Neural progenitor cell (in vitro differentiated cells): ENCODE data around the gene CRYBA4. TPM values are rescaled to one million over a fixed set of nuclear protein-coding genes. Genes with fewer than 3 reads are reported as not detected.

Source experiments
- DNase-seq: peaks from one replicate; pipeline ENCODE4 v3.0.0-alpha.2; 2016; ENCODE audit warnings: low spot score
- H2AFZ ChIP-seq: fragments of 200-600 bp; sonication (generic); replicated peaks from 2 replicates; pipeline ENCODE4 v1.6.1; 2016; ENCODE audit warnings: antibody characterized with exemption
- H3F3A ChIP-seq: fragments of 200-600 bp; sonication (generic); 2 replicates; pipeline ENCODE4 v1.6.1; 2016; ENCODE audit warnings: antibody characterized with exemption, low read depth
- H3K27ac ChIP-seq: fragments of 200-600 bp; sonication (generic); 2 replicates; pipeline ENCODE4 v1.5.1; 2016; ENCODE audit warnings: mild to moderate bottlenecking
- H3K27me3 ChIP-seq: fragments of 200-600 bp; sonication (generic); 2 replicates; pipeline ENCODE4 v1.6.1; 2016; ENCODE audit warnings: mild to moderate bottlenecking, moderate library complexity
- H3K36me3 ChIP-seq: fragments of 200-600 bp; sonication (generic); 2 replicates; pipeline ENCODE4 v1.5.1; 2016
- H3K4me1 ChIP-seq: fragments of 200-600 bp; sonication (generic); 2 replicates; pipeline ENCODE4 v1.6.1; 2016; ENCODE audit warnings: mixed run types
- H3K4me2 ChIP-seq: fragments of 200-600 bp; sonication (generic); 2 replicates; pipeline ENCODE4 v1.6.1; 2016
- H3K4me3 ChIP-seq: fragments of 200-600 bp; sonication (generic); 2 replicates; pipeline ENCODE4 v1.5.1; 2016
- H3K79me2 ChIP-seq: fragments of 200-600 bp; sonication (generic); 2 replicates; pipeline ENCODE4 v1.6.1; 2016; ENCODE audit warnings: low read depth
- H3K9ac ChIP-seq: fragments of 200-600 bp; sonication (generic); 2 replicates; pipeline ENCODE4 v1.6.1; 2016
- H3K9me3 ChIP-seq: fragments of 200-600 bp; sonication (generic); 2 replicates; pipeline ENCODE4 v1.5.1; 2016; ENCODE audit warnings: low read depth
- H4K20me1 ChIP-seq: fragments of 200-600 bp; sonication (generic); 2 replicates; pipeline ENCODE4 v1.6.1; 2016; ENCODE audit warnings: low read depth
- H3K27ac Mint-ChIP-seq: 3 replicates; pipeline ENCODE4 v1.8.0; 2021; ENCODE audit warnings: mixed read lengths
- H3K27me3 Mint-ChIP-seq: 2 replicates; pipeline ENCODE4 v1.8.0; 2022; ENCODE audit warnings: low read depth, mild to moderate bottlenecking, inconsistent platforms, moderate library complexity, mixed read lengths; ENCODE audit not compliant: insufficient read depth
- H3K36me3 Mint-ChIP-seq: 3 replicates; pipeline ENCODE4 v1.8.0; 2021; ENCODE audit warnings: mixed read lengths
- H3K4me1 Mint-ChIP-seq: 3 replicates; pipeline ENCODE4 v1.8.0; 2021; ENCODE audit warnings: mixed read lengths
- H3K4me3 Mint-ChIP-seq: 3 replicates; pipeline ENCODE4 v1.8.0; 2021; ENCODE audit warnings: mild to moderate bottlenecking, moderate library complexity, mixed read lengths
- H3K9me3 Mint-ChIP-seq: 3 replicates; pipeline ENCODE4 v1.8.0; 2020; ENCODE audit warnings: mixed read lengths
- EZH2 ChIP-seq: fragments of 200-600 bp; sonication (generic); IDR thresholded peaks from 2 replicates; pipeline ENCODE4 v1.6.1; 2017; ENCODE audit warnings: antibody characterized with exemption, mild to moderate bottlenecking, moderate library complexity
- EZH2phosphoT487 ChIP-seq: fragments of 200-600 bp; sonication (generic); IDR thresholded peaks from 2 replicates; pipeline ENCODE4 v1.6.1; 2017; ENCODE audit warnings: antibody characterized with exemption
- total RNA-seq: library from RNA; depleted of rRNA; stranded (reverse); fragments of >200 nt; gene quantifications from 2 replicates; pipeline ENCODE4 v1.2.3, GENCODE V29; 2015; ENCODE audit warnings: low replicate concordance
- TF ChIP-seq, protein P1 (sequence below): fragments of 200-600 bp; sonication (generic); IDR thresholded peaks from 2 replicates; pipeline ENCODE4 v1.5.1; 2017; ENCODE audit warnings: antibody characterized with exemption, mild to moderate bottlenecking

Gene CRYBA4
- total RNA-seq, 1 donor from 2014 or later: 1.1 TPM

DNA sequence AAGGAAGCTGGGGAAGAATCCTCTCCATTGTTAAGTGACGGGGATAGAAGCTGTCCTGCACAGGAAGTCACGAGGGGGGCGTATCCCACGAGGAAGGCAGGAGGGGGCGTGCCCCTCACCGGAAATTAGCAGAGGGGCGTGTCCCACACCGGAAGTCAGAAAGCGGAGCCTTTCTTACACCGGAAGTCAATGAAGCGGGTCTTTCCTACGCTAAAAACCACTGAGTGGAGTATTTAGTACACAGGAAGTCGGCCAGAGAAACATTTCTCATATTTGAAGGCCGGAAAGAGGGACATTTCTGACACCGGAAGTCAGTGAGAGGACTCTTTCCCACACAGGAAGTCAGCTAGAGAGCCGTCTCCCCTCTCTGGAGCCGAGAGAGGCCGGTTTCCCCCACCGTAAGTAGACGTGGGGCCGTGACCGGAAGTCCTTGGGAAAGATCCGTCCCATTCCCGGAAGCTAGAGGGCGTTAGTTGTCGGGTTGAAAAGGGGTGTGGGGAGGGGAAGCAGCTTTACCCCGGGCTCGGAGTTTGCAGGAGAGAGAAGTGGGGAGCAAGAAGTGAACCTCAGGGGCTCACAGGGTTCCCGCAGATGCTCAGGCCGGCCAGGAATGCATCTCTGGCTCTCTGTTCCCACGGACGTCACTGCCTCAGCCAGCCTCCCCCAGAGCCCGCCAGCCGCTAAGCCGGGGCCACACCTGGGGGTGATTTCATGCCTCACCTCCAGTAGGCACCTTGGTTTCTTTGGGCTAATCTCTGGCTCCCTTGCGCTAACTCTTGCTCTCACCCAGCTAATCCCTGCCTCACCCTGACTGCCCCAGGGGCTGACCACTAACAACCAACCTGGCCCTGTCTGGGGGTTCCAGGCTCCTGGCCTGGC, 51.1 kb downstream of the CRYBA4 start:
- Histone ChIP-seq H3K9ac (no peak overlapping the region), H3K4me1 (peaks cover 21% of the 10 kb centered on the region), H3K4me3 (peak overlapping the region; percentile 55), H3F3A (peaks cover 73% of the 10 kb centered on the region), H3K9me3 (no peaks in the 10 kb centered on the region), H3K4me2 (peak overlapping the region; percentile 84), H3K36me3 (no peaks in the 10 kb centered on the region), H3K27me3 (no peaks in the 10 kb centered on the region), H2AFZ (peak overlapping the region; percentile 92), H3K27ac (peak overlapping the region; percentile 98), H3K79me2 (no peaks in the 10 kb centered on the region), H4K20me1 (peaks cover 23% of the 10 kb centered on the region)
- Mint-ChIP-seq H3K9me3 (no peaks in the 10 kb centered on the region), H3K4me1 (peaks cover 58% of the 10 kb centered on the region), H3K27me3 (peaks cover 9% of the 10 kb centered on the region), H3K36me3 (peaks cover 5% of the 10 kb centered on the region), H3K4me3 (peak overlapping the region; percentile 84), H3K27ac (peak overlapping the region; percentile 84)
- TF ChIP-seq, protein P1, sequence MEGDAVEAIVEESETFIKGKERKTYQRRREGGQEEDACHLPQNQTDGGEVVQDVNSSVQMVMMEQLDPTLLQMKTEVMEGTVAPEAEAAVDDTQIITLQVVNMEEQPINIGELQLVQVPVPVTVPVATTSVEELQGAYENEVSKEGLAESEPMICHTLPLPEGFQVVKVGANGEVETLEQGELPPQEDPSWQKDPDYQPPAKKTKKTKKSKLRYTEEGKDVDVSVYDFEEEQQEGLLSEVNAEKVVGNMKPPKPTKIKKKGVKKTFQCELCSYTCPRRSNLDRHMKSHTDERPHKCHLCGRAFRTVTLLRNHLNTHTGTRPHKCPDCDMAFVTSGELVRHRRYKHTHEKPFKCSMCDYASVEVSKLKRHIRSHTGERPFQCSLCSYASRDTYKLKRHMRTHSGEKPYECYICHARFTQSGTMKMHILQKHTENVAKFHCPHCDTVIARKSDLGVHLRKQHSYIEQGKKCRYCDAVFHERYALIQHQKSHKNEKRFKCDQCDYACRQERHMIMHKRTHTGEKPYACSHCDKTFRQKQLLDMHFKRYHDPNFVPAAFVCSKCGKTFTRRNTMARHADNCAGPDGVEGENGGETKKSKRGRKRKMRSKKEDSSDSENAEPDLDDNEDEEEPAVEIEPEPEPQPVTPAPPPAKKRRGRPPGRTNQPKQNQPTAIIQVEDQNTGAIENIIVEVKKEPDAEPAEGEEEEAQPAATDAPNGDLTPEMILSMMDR: peak; percentile 70
- TF ChIP-seq EZH2: no peak
- peak; percentile 94 for DNase-seq

DNA sequence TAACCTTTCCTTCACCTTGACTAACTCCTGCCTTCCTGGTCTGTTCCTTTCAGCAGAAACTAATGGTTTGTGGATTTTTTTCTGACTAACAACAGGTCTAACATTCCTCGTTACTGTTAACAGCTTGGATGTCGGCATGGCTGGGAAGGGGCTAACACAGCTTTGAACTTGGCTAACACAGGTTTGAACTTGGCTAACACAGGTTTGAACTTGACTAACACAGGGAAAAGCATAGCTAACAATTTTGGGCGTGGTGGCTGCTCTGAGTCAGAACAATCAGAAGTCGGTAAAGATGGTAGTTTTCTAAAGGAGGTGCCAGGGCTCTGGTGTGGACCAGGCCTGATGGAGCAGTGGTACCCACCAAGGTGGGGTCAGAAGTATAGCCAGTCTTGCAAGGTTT, 51.7 kb downstream of the CRYBA4 start:
- Mint-ChIP-seq H3K36me3 (peaks cover 5% of the 10 kb centered on the region), H3K4me1 (peaks cover 57% of the 10 kb centered on the region), H3K9me3 (no peaks in the 10 kb centered on the region), H3K27ac (peak overlapping the region; percentile 84), H3K4me3 (peak overlapping the region; percentile 84), H3K27me3 (peaks cover 12% of the 10 kb centered on the region)
- peak overlapping the region; percentile 55 for H3K4me3 ChIP-seq
- no peak for DNase-seq
- TF ChIP-seq EZH2 (no peak), EZH2phosphoT487 (no peak)
- TF ChIP-seq, protein P1: no peak
- peak overlapping the region; percentile 84 for H3K4me2 ChIP-seq
- H3K9me3 ChIP-seq: no peaks in the 10 kb centered on the region
- no peak overlapping the region for H3K9ac ChIP-seq
- peaks cover 73% of the 10 kb centered on the region for H3F3A ChIP-seq
- peak overlapping the region; percentile 98 for H3K27ac ChIP-seq
- no peaks in the 10 kb centered on the region for H3K27me3 ChIP-seq
- H4K20me1 ChIP-seq: peaks cover 17% of the 10 kb centered on the region
- H3K79me2 ChIP-seq: no peaks in the 10 kb centered on the region
- no peaks in the 10 kb centered on the region for H3K36me3 ChIP-seq
- peaks cover 23% of the 10 kb centered on the region for H3K4me1 ChIP-seq
- H2AFZ ChIP-seq: no peak overlapping the region

DNA sequence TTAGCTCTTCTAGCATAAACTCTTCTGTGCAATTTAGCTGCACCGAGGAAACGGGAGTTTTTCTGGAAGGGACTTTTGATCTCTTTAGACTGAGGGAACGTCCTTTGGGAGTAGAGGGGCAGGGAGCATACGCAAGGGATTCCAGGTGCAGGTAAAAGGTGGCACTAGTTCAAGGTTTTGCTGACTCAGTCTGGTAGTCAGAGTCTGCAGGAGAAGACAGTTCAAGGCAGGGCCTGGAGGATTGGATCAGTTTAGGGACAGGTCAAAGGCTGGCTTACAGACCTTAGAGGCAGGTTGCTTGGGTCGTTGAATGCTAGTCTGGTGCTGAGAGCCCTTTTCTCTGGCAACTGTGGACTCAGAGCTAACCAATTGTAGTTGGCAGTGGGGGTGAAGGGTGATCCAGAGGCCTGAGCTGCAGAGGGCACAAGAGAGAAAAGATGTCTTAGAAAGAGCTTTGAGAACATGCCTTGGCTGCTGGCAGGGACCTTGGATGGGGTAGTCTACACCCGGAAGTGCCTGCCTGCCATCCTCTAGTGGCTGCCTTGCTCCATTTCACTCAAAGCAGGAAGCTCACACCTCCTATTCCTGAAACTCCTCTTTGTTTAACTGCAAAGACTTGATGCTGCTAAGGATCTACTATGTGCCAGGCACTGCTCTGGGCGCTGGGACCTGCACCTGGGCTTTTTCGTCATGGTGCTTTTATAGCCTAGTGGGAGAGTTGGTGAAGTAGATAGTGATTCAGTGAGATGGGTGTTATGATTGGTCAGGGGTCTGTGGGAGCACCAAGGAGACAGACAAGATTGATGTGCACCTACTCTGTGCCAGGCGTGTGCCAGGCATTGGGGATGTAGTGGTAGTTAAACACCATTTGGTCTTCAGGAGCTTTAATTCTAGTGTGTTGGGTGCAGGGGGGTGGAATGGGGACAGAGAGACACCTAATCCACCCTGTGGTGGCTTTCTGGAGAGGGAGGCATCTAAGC, 52.7 kb downstream of the CRYBA4 start:
- H3K9ac ChIP-seq: no peak overlapping the region
- H3K4me2 ChIP-seq: peak overlapping the region; percentile 84
- H3K4me3 ChIP-seq: no peak overlapping the region
- Mint-ChIP-seq H3K4me1 (peaks cover 63% of the 10 kb centered on the region), H3K27ac (peak overlapping the region; percentile 78), H3K36me3 (peaks cover 5% of the 10 kb centered on the region), H3K27me3 (peaks cover 12% of the 10 kb centered on the region), H3K4me3 (peak overlapping the region; percentile 84), H3K9me3 (no peaks in the 10 kb centered on the region)
- peaks cover 7% of the 10 kb centered on the region for H4K20me1 ChIP-seq
- no peak overlapping the region for H3K27ac ChIP-seq
- peaks cover 67% of the 10 kb centered on the region for H3F3A ChIP-seq
- peaks cover 28% of the 10 kb centered on the region for H3K4me1 ChIP-seq
- no peaks in the 10 kb centered on the region for H3K79me2 ChIP-seq
- no peaks in the 10 kb centered on the region for H3K36me3 ChIP-seq
- no peaks in the 10 kb centered on the region for H3K27me3 ChIP-seq
- H3K9me3 ChIP-seq: no peaks in the 10 kb centered on the region
- H2AFZ ChIP-seq: no peak overlapping the region
- TF ChIP-seq EZH2: no peak
- TF ChIP-seq, protein P1: no peak
- TF ChIP-seq EZH2phosphoT487: no peak
- no peak for DNase-seq
